T-helper 22 cell (primary cell): ENCODE data around the gene NFIX.

Experiments used
- DNase-seq: peaks from one replicate; pipeline ENCODE4 v3.0.0-alpha.2; 2020; ENCODE audit warnings: low read depth

The NFIX gene

DNA sequence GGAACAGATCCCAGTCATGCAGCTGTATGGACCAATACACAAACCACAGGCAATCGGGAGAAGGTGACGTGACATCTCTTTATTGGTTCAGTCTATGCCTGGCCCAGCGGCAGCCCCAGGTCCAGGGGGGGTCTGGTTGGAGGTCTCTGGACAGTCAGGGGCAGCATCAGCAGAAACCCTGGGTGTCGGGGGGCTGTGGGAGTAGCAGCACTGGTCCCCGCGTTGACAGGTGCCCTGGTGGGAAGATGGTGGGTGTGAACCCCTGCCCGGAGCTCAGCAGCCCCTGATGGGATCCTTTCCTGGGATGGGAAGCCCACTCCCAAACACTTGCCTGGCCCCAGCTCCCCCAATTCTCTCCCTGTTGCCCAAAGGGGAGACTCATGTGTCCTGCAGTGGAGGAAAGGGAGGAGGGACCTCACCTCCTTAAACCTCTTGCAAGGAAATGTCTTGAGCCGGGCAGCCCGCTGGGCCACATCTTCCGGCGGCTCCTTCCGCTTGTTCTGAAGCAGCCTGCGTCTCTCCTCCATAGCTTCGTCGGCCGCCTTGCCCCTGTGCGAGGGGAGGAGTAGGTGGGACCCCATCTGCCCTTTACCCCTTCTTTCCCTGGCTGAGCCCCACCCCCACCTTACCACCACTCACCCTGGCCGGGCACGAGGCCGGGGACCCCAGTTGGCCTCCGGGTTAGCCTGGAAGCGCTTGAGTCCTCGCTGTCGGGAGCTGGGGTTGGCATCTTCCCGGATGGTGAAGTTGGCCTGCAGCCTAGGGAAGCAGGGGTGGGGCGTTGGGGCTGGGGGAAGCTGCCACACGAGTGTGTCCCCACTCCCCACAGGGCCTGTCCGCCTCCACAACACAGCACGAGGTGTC is 109.8 kb downstream of the NFIX start:
- DNase-seq = no peak

DNA sequence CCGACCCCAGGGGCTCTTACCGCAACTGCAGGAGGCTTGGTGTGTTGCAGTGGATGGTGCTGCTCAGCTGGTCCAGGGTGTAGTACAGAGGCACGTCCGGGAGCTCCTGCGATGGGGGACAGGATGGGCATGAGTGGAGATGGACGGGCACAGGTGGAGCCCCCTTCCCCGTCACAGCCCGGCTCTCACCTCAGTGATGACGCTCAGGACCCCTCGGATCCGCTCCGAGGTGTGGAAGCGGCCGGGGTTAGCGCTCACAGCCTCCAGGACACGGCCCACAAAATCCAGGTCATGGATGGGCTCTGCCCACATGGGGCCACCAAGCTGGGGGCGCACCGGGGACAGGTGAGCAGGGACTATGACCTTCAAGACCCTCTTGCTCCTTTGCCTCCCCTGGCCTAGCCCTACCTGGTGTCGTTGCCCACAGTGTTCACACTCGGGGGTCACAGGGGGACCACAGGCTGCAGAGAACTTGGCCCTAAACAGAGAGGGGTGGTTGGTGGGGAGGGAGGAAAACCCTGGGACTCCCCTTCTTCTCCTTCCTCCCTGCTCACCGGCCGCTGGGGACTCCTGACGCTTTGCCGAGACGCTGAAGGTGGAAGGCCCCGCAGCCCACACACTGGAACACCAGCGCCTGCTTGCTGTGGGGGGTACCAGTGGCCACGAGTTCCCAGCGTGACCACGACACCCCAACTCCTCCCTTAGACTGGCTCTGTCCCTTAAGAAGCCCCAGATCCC is 114.3 kb downstream of the NFIX start:
- no peak for DNase-seq

DNA sequence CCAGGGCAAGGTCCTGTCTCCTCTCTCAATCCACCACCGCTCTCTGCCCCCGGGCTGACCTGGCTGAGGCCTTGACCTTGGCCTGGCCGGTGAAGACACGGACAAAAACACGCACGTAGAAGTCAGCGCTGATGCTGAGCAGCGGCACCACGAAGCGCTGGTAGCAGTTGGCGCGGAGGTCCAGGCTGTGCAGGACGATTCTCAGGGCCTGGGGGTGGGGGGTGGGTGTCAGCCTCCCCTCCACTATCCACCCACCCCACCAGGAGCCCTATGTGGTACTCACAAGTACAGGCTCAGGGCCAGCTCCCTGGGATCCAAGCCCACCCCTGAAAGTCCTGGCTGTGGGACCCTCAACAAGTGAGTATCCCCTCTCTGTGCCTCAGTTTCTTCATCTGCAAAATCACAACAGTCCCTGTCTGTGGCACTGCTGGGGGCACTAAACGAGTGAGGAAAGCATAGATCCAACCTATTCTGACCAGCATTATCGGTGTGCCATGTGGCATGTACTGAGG is 114.9 kb downstream of the NFIX start:
- no peak for DNase-seq

DNA sequence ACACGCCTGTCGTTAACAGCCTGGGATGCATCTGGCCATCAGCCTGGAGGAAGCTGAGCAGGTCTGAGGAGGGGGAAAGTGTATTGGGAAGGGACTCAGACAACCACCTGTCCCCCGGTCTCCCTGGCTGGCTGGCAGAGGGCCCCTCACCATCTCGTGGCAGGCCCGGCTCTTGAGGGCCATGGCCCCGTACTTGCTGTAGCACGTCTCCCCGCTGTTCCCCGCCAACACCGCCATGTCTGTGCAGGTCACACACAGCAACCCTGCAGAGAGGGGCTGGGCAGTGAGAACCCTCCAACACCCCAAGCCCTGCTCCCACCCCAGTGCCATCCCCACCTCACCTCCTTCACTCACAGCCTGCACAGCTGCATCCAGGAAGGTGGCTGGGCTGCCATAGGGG is 117.3 kb downstream of the NFIX start:
- no peak for DNase-seq

DNA sequence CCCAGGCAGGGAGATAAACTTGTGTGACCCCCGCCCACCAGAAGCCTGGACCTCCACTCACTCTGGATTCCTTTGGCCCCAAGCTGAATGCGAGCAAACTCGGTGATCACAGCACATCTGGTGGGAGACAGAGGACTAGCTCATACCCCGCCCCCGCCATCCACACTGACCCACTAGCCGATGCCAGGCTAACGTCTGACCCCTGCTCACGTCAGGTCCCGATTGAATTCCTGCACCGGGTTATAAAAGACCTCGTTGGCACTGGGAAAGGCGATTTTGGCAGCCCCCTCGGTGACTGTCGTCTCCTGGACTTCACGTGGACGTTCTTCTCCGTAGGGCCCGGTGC is 120.6 kb downstream of the NFIX start:
- DNase-seq = no peak

DNA sequence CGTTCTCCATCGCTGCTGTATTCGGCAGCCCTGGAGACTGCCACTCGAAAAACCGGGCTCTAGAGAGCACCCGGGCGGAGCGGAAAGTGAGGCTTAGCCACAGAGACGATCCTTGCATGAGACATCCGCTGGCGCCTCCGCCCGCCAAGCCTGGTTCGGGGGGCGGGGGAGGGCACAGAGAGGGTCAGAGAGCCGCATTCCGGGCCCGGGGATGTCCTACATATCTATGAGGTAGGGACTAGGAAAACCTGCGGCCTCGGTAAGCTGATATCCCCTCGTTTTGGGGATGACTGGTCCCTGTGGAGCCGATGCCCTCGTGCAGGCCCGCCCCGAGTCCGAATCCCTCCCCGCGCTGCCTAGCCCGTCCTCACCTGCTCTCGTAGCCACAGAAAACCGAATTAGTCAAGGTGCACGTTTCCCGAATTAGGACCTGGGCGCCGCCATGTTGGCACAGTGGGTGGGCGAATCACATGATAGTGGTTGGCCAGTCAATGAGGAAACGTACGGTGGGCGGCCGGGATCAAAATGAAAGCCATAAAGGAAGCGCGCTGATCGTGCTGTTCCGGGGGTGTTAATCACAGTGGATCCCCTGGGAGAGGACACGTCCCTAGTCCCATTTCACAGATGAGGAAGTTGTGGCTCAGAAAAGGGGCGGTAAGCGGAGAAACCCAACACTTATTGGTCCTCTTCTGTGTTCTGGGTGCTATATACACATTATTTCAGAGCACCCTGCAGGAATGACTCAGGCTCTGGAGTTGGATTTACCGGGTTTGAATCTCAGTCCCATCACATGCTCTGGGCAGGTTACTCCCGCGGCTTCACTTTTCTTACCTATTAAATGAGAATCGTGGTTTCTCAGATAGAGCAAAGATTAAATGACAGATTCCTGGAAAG is 121.3 kb downstream of the NFIX start, which contains the start of gene TRMT1:
TSS of gene TRMT1 (minus strand) at position 459 of the 894 bp plus-strand sequence. CDS start at position 118, 341 bp downstream.
- DNase-seq = peak; percentile 85

DNA sequence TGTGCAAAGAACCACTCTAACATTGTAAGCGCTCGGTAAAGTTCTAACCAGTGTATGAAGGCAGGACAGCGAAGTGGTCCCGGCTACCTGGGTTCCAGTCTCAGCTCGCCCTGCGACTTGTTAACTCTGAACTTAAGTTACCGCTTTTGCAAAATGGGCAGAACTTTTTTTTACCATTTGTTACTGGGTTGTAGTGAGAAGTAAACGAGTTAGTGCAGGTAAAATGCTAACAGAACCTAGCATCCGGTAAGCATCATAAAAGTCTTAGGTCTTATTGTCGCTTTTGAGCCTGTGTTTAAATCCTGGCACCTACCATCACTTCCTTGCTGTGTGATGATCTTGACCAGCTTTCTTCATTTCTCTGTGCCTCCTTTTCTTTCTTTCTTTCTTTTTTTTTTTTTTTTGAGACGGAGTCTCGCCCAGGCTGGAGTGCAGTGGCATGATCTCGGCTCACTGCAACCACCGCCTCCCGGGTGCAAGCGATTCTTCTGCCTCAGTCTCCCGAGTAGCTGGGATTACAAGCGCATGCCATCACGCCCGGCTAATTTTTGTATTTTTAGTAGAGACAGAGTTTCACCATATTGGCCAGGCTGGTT is 122.0 kb downstream of the NFIX start:
- no peak for DNase-seq

DNA sequence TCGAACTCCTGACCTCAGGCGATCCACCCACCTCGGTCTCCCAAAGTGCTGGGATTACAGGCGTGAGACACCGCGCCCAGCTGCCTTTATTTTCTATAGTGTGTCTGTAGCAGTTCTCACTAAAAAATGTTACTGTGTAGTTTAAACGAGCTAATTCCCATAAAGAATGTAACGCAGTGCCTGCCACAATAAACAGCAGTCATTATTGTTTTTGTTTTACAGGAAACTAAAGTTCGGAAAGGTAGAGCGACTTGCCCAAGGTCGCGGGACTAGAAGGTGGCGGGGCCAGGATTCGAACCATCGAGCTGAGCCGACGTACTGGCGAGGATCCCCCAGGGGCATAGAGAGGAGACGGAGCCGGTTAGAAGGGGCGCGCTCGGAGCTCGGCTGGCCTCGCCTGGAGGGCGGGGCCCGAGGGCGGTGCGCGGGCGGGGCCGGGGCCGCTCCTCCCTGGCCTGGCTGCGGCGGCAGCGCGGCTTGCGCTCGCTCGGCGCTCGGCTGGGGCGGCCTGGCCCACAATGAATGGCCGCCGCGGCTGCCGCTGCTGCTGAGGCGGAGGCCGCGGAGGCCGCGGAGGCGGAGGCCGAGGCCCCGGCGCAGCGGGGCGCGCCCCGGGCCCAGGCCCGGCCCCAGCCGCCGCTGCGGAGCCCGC is 122.6 kb downstream of the NFIX start, which contains the start of gene NACC1:
TSS of gene NACC1 (plus strand) at position 493 of the 652 bp plus-strand sequence. CDS start 16,944 bp downstream, outside the sequence.
- DNase-seq = peak; percentile 77

DNA sequence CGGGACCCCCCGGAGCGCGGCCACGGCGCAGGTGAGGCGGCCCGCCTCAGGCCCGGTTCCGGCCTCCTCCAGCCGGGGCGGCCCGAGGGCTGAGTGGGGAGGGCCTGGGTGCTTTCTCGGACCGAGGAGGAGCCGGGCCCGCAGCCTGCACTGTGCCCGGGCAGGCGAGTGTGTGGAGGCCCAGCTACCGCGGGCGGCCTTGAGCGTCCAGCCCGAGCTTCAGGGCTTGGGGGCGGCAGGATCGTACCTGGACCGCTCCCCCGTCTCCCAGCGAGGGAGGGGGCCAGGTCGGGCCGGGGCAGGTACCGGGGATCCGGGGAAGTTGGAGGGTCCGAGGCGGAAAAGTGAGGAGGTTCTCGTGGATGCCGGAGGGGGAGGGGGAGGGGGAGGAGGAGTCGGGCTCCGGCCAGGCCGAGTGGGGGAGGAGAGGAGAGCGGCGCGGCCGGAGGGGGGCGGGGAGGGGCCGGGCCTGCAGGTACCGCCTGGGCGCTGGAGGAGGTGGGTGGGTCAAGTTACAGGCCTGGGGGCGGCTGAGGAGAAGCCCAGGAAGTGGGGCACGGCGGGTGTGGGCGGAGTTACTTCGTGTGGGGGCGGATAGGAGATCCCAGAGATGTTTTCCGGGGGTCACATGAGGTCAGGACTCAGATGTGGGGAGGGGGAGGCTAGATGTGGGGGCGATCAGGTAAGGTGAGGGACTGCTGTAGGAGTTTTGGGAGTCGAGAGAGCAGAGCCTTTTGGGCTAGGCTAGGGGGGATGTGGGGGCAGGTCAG is 123.3 kb downstream of the NFIX start:
- DNase-seq = no peak

DNA sequence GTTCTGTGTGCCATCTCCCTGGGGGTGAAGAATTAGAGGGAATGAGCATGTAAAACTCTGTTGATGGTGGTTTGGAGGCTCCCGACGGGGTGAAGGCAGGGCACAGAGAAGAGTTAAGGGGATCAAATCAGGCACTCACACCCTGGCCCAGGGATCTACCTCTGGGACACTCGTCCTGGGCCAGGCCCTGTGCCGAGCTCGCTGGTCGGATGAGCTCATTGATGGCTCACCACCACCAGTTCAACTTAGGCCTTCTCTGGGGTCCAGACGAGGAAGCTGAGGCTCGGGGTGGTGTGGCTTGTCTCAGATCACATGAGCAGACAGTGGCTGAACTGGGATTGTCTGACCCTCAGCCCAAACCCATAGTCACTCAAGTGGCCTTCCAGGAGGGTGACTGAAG is 124.4 kb downstream of the NFIX start:
- no peak for DNase-seq

DNA sequence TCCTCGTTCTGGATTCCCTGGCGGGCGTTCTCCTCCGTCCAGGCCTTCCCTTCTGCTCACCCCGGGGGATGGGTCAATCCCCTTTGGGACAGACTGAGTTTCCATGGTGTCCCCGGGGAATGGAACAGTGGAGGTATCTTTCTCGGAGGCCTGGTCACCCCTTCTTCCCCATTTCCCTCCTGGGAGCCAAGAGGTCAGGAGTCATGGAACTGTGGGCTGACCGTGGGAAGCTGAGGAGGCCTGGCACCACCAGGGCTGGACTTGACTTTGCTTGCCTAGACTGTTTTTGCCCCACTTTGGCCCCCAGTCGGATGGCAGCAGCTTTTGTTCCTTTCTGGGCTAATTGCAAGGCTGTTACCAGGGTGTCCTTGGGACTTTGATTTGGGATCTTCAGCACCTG is 124.8 kb downstream of the NFIX start:
- DNase-seq = no peak

DNA sequence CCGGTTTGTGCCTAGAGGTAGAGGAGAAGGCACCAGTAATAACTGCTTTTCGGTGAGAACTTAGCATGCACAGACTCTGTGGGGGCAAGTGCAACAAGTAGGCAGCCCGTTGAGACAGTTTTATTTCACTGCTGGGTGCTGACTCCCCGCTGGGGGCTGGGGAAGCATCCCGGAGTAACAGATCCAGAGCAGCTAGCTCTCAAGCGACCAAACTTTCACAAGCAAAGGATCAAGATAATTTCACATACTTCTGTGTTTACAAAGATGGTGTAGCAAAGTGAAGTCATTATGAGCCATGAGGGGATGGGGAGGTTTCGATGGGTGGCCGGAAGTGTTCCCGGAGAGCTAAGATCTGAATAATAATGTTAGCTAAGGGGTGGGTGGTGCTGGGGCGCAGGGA is 125.5 kb downstream of the NFIX start:
- no peak for DNase-seq

DNA sequence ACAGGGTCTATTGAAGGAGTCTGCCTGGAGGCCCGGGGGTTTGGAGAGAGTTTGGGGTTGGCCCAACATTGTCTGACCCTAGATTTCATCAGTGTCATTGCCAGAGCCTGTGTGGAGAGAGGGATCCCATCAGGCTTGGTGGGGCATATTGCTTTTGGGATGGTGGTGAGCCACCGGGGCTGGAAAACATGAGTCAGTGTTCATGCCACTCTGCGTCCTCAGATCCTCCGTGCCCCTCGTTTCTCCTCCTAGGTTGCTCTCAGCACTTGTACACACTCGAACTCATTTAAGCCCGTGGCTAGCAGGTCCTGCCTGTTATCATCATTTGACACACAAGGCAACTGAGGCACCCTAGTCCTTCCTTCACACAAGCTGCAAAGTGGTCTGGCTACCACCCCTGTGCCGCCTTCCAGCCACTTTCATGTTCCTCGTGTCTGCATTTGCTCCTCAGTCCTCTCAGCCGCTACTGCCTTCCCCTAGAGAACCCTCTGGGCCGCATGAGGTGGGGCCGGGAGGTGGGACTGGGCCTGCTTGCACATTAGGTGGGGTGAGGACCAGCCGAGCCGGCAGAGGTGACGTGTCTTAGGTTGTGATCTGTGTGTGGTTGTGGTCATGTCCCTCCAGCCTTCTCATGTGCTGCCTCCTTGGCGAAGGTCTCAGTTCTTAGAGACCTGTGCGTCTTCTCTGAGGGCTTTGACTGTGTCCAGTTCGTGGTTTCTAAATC is 126.4 kb downstream of the NFIX start:
- no peak for DNase-seq

DNA sequence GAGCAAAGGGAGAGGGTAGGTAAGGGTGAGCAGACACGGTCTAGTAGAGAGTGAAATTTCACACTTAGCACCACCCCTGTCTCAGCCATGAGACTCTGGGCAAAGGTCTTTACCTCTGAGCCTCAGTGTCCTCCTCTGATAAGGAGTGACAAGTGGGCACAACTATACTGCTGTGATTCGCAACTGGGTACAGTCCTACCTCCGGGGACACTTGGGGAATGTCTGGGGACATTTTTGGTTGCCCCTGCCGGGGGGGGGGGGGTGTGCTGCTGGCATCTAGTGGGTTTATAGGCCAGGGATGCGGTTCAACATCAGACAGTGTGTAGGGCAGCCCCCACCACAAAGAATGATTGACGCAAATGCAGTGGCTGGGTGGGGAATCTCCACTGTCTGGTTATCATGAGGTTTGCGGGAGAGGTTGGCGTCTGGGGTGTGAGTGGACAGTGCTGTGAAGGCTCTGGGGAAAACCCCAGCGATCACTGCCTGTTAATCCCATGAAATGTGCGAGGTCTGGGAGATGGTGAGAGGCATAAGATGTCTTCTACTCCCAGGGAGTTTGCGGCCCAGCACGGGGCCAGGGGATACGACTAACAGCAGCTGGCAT is 127.1 kb downstream of the NFIX start:
- no peak for DNase-seq

DNA sequence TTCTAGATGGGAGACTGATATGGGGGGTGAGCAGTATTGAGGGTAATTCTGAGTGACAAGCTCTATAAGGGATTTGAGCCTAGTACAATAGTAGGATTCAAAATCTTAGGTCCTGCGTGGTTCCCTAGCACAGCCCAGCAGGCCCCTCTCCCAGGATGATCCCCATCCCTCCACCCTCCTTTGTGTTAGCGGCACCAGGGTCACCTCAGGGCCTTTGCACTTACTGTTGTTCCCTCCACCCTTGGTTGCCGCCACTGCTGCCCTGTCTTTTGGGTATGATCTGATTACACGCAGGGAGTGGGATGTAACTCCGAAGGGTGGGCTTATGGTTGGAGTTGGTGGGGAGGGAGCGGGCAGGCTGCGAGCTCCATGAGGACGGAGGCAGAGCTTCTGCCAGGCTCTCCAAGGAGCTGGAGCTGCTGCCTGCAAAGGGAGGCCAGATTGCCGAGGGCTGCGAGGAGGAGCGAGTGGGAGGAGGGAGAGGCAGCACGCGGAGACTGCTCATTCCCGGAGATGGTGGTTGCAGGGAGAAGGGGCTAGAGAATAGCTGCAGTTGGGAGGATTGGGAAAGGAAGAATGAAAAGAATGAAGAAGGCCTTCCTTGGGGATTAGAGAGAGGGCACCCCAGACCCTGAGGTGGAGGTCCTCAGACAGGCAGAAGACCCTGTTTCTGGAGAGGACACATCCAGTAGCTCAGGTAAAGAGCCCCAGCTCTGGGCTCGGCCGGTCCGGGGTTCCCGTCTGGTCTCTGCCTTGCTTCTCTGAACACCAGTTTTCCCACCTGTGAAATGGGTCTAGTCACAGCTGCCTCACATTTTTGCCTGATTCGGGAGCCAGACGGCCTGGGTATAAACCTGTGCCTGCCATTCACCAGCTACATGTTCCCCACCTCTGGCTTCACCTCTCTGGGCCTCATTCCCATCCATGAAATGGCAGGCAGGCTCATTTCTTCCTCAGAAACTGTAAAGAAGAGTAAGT is 128.0 kb downstream of the NFIX start:
- DNase-seq = no peak

DNA sequence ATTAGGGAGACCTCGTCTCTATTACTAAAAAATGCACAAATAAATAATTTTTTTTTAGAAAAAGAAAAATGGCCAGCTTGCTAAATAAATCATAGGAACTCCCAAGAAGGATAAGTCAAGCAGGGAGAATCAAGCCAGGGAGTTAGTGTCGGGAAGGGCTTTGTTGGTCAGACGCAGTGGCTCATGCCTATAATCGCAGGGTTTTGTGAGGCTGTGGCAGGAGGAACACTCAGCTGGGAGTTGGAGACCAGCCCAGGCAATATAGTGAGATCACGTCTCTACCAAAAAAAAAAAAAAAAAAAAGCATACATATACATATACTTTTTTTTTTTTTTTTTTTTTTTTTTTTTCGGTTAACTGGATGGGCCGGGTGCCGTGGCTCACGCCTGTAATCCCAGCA is 131.8 kb downstream of the NFIX start:
- no peak for DNase-seq

DNA sequence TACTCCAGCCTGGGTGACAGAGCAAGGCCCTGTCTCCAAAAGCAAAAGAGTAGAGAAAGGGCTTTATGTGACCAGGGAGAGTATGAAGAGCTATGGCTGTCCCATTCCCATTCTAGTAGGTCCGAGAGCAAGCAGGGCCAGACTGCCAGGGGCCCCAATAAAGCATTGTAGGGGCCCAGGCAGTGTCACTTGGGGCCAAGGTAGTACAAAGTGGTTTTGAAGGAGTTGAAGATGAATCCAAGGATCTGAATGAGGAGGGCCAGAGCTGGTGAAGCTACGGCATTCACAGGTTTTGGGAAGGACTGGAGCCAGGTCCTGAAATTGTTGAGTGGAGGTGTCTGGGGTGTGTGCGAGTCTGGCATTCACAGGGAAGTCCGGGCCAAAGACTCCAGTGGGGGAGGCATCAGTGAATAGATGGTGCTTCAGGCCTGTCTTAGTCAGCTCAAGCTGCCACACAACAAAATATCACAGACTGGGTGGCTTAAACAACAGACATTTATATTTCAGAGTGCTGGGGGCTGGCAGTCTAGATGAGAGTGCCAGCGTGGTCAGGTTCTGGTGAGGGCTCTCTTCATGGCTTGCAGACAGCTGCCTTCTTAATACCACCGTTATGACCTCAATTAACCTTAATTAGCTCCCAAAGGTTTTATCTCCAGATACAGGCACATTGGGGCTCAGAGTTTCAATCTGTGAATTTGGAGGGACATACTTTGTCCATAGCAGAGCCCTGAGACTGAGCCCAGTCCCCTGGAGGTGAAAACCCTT is 132.7 kb downstream of the NFIX start:
- DNase-seq = no peak
